GM18873 (cell line): ENCODE data around the gene NEK9.
"Not testable (repeated sequence)": the region's sequence is repeated elsewhere in the genome, so short reads cannot be mapped to it uniquely, and the experiment has no call there.

Source experiments
- ATAC-seq: cut with Tn5 transposase; IDR thresholded peaks from one replicate; pipeline ENCODE4 v1.9.1; 2021; ENCODE audit warnings: mild to moderate bottlenecking, moderate library complexity, moderate number of reproducible peaks; ENCODE audit not compliant: unreplicated experiment, low FRiP score

NEK9 gene

DNA sequence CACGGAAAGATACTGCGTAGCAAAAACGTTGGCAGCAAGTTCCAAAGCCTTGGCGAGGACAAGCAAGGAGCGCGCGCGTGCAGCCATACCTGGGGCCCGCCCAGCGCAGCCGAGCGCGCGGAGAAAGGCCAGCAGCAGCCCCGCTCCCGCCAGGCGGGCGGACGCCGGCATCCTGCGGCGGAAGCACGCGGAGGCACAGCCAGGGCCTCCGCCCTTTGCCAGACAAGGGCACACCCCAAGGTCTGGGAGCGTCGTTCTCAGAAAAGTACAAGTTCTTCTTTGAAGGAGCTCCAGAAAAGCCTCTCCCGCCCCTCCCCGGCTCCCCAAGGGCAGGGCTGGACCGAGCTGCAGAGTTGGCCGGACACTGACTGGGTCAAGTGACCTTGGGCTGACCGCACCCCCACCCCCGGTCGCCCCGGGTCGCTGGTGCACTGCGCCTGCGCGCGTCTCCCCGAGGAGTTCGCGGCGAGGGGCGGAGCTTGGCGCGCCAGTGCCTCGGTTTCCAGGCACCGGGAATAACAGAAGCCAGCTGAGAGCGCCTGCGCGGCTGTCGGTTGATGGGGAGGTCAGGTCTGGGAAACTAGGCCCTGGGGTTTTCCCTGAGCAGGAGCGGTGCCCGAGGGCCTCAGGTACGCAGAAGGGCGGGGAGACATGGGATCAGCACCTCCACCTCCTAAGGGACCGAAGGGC, 57.6 kb downstream of the NEK9 start, which contains the start of gene ZC2HC1C:
TSS of gene ZC2HC1C (plus strand) at position 521 of the 690 bp plus-strand sequence. CDS start 933 bp downstream, outside the sequence.
- no peak for ATAC-seq

DNA sequence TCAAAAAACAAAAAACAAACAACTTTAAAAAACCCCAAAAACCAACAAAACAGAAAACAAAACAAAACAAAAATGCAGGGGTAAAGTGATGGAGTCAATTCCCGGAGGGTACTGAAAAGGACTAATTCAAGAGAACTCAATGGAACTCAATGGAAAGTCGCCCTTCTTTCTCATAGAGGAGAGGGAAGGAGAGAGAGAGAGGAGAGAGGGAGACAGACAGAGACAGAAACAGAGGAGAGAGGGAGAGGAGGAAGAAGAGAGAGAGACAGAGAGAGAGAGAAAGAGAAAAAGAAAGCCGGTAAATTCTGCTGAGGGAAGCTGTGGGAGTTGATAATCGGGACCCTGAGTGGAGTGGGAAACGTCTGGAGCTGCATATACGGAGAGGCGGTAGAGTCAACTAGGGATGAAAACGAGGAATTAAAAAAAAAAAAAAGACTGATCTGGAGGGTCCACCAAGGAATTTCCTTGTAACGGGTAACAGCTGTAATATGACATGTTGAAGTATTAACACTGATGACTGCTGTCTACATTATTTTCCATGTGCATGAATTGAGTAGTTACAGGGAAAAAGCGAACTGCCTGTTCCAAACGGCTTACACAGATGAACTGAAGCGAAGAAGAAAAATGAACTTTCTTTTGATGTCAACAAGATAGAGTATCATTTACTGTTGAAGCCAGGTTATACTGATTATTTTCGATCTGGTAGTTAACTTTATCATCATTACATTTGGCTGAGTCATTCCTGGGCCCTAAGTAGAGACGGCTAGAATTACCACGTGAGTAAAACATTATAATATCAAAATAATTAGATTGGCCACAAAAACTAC, 58.3 kb downstream of the NEK9 start:
- no peak for ATAC-seq

DNA sequence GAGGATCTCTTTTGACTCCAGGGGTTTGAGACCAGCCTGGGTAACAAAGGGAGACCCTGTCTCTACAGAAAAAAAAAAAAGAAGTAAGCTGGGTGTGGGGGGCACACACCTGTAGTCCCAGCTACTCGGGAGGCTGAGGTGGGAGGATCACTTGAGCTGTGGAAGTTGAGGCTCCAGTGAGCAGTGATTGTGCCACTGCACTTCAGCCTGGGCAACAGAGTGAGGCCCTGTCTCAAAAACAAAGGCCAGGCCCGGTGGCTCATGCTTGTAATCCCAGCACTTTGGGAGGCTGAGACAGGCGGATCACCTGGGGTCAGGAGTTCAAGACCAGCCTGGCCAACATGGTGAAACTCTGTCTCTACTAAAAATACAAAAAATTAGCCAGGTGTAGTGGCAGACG, 59.1 kb downstream of the NEK9 start:
- ATAC-seq, result not testable (repeated sequence)

DNA sequence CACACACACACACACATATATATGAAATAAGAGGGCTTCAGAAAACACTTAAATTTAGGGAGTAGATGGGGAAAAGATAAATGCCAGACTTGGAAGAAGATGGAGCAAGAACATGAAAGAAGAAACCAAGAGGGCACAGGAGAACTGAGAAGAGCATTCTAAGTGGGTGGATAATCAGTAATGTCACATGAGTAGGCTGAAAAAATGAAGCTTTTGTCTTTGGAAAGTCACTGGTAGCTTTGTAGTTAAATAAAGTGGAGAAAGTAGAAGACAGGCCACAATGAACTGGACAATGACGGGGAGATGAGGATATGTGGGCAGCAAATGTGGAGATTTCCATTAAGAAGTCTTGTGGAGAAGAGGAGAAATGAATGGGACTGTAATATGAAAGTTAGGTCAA, 59.6 kb downstream of the NEK9 start:
- ATAC-seq, result no peak

DNA sequence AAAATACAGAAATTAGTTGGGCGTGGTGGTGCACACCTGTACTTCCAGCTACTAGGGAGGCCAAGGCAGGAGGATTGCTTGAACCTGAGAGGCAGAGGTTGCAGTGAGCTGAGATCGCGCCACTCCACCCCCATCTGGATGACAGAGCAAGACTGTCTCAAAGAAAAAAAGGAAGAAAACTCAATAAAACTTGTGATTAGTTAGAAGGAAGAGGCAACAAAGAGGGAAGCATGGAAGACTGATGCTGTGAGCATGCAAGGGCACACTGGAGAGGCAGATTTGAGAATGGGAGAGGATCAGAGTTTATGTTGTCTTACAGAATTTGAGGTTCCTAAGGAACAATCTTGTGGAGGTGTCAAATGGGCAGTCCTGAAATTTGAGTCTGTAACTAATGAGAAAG, 60.2 kb downstream of the NEK9 start:
- ATAC-seq, result no peak

DNA sequence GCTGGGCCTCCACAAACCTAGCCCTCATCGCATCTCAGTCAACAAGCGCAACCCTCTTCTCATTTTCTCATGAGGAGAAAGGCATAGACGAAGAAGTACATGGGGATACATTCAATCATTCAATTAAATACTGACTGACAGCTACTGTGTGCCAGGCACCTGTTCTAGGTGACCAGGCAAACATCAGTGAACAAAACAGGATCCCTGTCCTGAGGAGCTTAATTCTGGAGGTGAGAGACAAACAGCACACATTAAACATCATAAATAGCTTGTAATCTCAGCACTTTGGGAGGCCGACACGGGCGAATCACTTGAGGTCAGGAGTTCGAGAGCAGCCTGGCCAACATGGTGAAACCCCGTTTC, 62.7 kb downstream of the NEK9 start:
- no peak for ATAC-seq

DNA sequence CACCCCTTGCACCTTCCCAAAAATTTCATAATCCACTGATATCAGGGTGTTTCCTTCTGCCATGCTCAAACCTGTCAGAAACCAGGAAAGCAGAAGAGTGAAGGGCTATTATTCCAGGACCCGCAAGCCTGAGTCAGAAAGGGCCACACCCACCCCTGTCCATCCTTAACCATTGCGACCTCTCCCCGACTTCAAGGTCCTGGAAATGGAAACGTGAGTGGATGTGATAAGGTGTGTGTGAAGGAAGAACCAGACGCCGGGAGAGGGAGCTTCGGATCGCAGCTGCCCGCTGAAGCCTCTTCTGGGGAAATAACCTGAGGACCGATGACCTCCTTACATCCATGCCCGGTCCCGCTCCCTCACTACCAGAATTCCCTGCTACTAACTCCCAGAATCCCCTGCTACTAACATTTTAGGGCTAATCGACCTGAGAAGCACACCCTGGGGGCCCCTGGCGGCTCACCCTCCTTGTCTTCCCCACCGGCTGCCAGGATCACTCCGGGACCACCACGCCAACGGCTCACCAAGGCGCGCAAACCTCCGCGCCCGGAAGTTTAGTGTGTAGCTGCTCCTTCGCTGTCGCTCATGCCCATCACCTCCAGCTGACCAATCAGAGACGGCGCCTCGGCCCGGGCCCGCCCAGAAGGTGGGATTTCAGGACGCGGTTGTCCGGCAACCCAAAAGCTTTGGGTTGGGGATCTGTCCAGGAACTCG, 63.2 kb downstream of the NEK9 start, which contains the start of gene ACYP1:
TSS of gene ACYP1 (minus strand) at position 534 of the 714 bp plus-strand sequence. CDS start at position 63, 471 bp downstream.
- peak; percentile 85 for ATAC-seq

DNA sequence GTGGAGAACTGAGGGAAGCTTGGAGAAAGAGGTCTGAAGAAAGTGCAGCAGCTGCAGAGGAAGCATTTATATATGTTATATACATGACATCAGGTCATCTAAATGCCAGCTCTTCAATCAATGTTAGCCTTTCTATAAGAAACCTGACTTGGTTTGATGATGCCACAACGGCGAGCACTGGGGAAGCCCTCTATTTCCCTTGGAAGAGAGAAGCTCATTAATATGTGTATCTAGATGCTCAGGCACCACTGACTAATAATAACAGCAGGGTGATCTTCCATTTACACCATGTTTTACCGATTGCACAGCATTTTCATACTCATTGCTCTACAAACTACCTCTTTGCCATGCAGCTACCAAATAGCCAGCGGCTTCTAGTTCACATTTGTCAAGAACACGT, 63.8 kb downstream of the NEK9 start:
- ATAC-seq, result no peak

- no peak for ATAC-seq
These were observed 66.4 kb downstream of the NEK9 start for GRCh38 chr14:75060420-75060819.

GRCh38 chr14:75059642-75060041, 67.2 kb downstream of the NEK9 start:
- no peak for ATAC-seq

DNA sequence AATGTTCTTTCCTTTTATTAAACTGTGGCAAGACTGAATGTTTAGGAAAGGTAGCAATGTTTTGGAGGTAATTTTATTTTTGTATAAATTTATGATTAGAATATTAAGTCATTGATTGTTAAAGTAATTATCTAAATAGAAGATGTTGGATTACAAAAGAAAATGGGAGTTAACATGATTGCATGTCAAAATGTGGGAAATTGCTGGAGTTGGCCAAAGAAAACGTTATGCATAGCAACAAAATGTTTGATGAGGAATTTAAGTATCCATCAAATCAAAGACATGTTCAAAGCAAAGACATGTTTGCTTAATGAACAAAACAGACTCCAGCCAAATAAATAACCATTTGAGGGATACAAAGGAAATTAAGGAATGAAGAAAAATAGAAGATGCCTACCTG, 72.4 kb downstream of the NEK9 start:
- ATAC-seq, result no peak

GRCh38 chr14:75053396-75054291, 73.2 kb downstream of the NEK9 start:
- ATAC-seq, result no peak

DNA sequence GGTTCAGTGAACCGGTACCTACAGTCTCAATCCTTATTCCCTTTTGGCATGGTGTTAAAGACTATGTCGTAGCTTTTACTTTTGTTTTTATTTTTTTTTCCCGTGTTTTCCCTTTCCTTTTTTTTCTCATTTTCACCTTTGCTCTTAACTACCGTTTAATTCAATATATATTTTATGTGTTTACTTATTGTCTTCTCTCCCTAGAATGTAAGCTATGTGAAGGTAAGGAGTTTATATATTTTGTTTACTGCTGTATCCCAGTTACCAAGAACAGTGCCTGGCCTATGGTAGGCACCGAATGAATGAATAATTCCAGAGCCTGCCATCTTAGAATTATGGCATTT, 75.3 kb downstream of the NEK9 start:
- ATAC-seq, result no peak

DNA sequence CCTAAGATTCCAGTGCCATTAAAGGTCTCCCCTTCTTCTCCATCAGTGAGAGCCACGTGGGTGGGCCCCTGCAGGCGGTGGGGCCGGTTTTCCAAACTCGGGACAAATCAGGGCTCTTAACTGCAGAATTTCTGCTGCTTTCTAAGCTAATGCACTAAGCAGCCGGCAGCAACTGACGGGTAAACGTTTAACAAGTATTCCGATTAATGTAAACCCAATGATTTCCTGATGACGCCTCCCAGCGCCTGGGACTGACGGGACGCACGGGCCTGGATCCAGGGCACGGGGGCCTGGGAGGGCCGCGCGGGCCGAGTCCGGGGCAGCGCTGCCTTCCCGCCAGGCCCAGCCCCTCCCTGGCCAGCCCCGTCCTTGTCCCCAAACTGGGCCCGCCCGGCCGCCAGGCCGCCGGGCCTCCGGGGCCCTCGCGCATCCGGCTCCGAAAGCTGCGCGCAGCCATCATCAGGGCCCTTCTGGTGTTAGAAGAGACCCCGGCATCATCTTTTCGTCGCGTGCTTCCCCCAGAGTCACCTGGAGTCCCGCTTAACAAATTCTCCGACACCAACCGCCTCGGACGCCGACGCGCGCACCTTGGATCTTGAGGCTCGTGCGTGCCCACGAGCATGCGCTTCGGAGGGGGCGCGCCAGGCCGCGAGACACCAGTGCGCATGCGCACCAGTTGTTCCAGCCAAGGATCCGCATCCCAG, 75.8 kb downstream of the NEK9 start, which contains the start of gene MLH3:
TSS of gene MLH3 (minus strand) at position 616 of the 704 bp plus-strand sequence. CDS start 1,812 bp downstream, outside the sequence.
- no peak for ATAC-seq

DNA sequence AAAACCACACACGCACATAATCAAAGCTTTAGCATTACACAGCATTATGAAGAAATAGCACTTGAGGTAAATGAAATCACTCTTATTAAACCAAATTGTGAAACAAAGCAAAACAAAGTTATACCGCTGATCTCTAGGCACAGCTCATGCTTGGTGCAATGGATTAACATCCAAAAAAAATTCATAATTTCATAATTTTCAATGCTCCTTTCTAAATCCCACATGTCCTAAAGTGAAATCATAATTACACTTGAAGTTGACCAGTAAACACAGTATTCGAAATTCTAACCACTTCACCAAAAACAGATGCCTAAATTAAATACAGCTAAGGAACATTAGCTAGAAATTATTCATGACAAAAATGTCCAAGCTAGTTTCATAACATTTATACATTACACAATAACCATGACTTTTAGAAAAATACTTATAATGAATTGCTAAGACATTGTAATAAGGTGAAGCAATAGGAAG, 77.1 kb downstream of the NEK9 start:
- ATAC-seq, result no peak

GRCh38 chr14:75049136-75049535, 77.7 kb downstream of the NEK9 start:
- no peak for ATAC-seq

- no peak for ATAC-seq
These were observed 78.7 kb downstream of the NEK9 start for GRCh38 chr14:75048101-75048500.

DNA sequence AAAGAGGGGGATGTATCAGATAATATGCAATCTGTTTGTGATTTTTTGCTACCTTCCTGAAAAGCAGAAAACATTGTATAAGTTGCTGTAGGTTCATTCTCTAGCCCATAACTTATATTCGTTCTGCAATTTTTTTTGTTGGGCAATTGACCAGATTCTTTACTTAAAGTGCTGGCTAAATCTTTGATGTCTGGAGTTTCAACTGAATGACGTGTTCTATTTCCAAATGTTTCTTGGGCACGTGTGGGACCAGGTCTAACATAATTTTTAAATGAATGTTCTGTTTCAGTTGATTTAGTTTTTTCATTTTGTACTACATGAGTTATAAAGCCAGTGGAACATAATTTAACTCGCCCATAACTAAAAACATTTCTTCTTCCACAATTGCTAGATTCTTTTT, 79.3 kb downstream of the NEK9 start:
- no peak for ATAC-seq

- no peak for ATAC-seq
These were observed 79.9 kb downstream of the NEK9 start for GRCh38 chr14:75046899-75047298.
